Measurements from ENCODE around the gene ACOX2. TPM values are rescaled to one million over a fixed set of nuclear protein-coding genes. Genes with fewer than 3 reads are reported as not detected.

ACOX2 gene
- total RNA-seq, 1 donor from 2014 or later, result 32.6 TPM

- Histone ChIP-seq H3K4me3 (no peak overlapping the region), H3K27ac (peak overlapping the region; percentile 64 to 71), H3K4me1 (peaks cover 0 to 9% of the 10 kb centered on the region in 2 donors), H3K36me3 (peaks cover 5 to 14% of the 10 kb centered on the region in 2 donors), H3K27me3 (no peaks in the 10 kb centered on the region), H3K9me3 (no peaks in the 10 kb centered on the region)
- intact Hi-C loops (cut with DNase I), result no loop called here
- no peak for DNase-seq (ENCODE audit: low spot score in 2 of 2)
- TF ChIP-seq CTCF (IDR thresholded peaks at IDR 0.05), result no peak
Observed at GRCh38 chr3:58537412-58538301, 667 bp upstream of the ACOX2 start.

GRCh38 chr3:58535531-58536500 lies 1.2 kb downstream of the ACOX2 start:
- peaks cover 5 to 27% of the 10 kb centered on the region in 2 donors for H3K36me3 ChIP-seq
- H3K4me1 ChIP-seq, result peaks cover 0 to 9% of the 10 kb centered on the region in 2 donors
- DNase-seq (ENCODE audit: low spot score in 2 of 2), result no peak
- H3K27ac ChIP-seq, result peak overlapping the region; percentile 64 to 71
- no peaks in the 10 kb centered on the region for H3K27me3 ChIP-seq
- no peaks in the 10 kb centered on the region for H3K9me3 ChIP-seq
- H3K4me3 ChIP-seq, result peak overlapping the region; percentile 35 to 64
- intact Hi-C loops (cut with DNase I), result no loop called here
- no peak for TF ChIP-seq CTCF (IDR thresholded peaks at IDR 0.05)

GRCh38 chr3:58534592-58535494 lies 2.1 kb downstream of the ACOX2 start:
- H3K9me3 ChIP-seq, result no peaks in the 10 kb centered on the region
- TF ChIP-seq CTCF (IDR thresholded peaks at IDR 0.05), result no peak
- no peak overlapping the region for H3K27ac ChIP-seq
- H3K4me3 ChIP-seq, result no peak overlapping the region
- no peaks in the 10 kb centered on the region for H3K27me3 ChIP-seq
- no peak for DNase-seq (ENCODE audit: low spot score in 2 of 2)
- peaks cover 5 to 34% of the 10 kb centered on the region in 2 donors for H3K36me3 ChIP-seq
- peaks cover 0 to 9% of the 10 kb centered on the region in 2 donors for H3K4me1 ChIP-seq
- intact Hi-C loops (cut with DNase I), result loop anchor here (5.0 kb wide), 1 partner anchor 213 kb away; no protein-coding TSS in a partner anchor

GRCh38 chr3:58532794-58533220 lies 4.2 kb downstream of the ACOX2 start:
- H3K9me3 ChIP-seq, result no peaks in the 10 kb centered on the region
- H3K4me3 ChIP-seq, result no peak overlapping the region
- intact Hi-C loops (cut with DNase I), result loop anchor here (1.0 to 5.0 kb wide), 3 partner anchors 40 to 211 kb away; partner anchors contain the start of gene KCTD6
- no peaks in the 10 kb centered on the region for H3K27me3 ChIP-seq
- H3K4me1 ChIP-seq, result peaks cover 0 to 9% of the 10 kb centered on the region in 2 donors
- no peak overlapping the region for H3K27ac ChIP-seq
- peak; percentile 80 to 92 (median 86) for TF ChIP-seq CTCF (IDR thresholded peaks at IDR 0.05)
- DNase-seq (ENCODE audit: low spot score in 2 of 2), result peak in 1 of 2 donors; percentile 85
- H3K36me3 ChIP-seq, result peaks cover 5 to 44% of the 10 kb centered on the region in 2 donors
